LNCAP (cell line): Measurements from ENCODE around the gene RAG2.

Source experiments
- CTCF ChIP-seq: fragments of 450-650 bp; IDR thresholded peaks from 2 replicates; pipeline ENCODE4 v1.5.1; 2017; ENCODE audit warnings: mild to moderate bottlenecking

The RAG2 gene

GRCh38 chr11:36598051-36598450 lies at the start of gene RAG2:
TSS of gene RAG2 (minus strand) at chr11:36598236. CDS start at chr11:36594168, 4,068 bp downstream.
- TF ChIP-seq CTCF, result no peak

- no peak for TF ChIP-seq CTCF
These were observed 40.5 kb upstream of the RAG2 start for GRCh38 chr11:36638556-36638955.

- TF ChIP-seq CTCF, result no peak
These were observed 37.2 kb upstream of the RAG2 start for GRCh38 chr11:36635066-36635862.

- TF ChIP-seq CTCF, result no peak
These were observed 33.7 kb upstream of the RAG2 start for GRCh38 chr11:36631774-36632173.

- TF ChIP-seq CTCF, result no peak
These were observed 30.8 kb upstream of the RAG2 start for GRCh38 chr11:36628765-36629244.

- TF ChIP-seq CTCF, result no peak
These were observed 30.1 kb upstream of the RAG2 start for GRCh38 chr11:36628141-36628540.

- no peak for TF ChIP-seq CTCF
These were observed 29.4 kb upstream of the RAG2 start for GRCh38 chr11:36627471-36627870.
